Measurements from ENCODE around the gene KLHL15.
"Not testable (repeated sequence)": the region's sequence is repeated elsewhere in the genome, so short reads cannot be mapped to it uniquely, and the experiment has no call there.

Gene KLHL15

GRCh38 chrX:24027086-24027485, at the start of gene KLHL15:
Gene KLHL15 (minus strand): TSS chrX:24027186. CDS start chrX:24006693, 20,493 bp downstream.
- no peak for DNase-seq

- DNase-seq: no peak
Observed at GRCh38 chrX:24069877-24070276, 42.9 kb upstream of the KLHL15 start.

- DNase-seq: no peak
Observed at GRCh38 chrX:24063488-24063887, 36.5 kb upstream of the KLHL15 start.

- DNase-seq: no peak
Observed at GRCh38 chrX:24055043-24055356, 28.0 kb upstream of the KLHL15 start.

GRCh38 chrX:24054182-24055042, 27.4 kb upstream of the KLHL15 start, which contains the start of gene EIF2S3:
Gene EIF2S3 (plus strand): TSS chrX:24054956. CDS start chrX:24054969, 13 bp downstream.
- peak; percentile 96 for DNase-seq

GRCh38 chrX:24050522-24051318, 23.7 kb upstream of the KLHL15 start:
- not testable (repeated sequence) for DNase-seq

- DNase-seq: not testable (repeated sequence)
Observed at GRCh38 chrX:24049643-24050042, 22.7 kb upstream of the KLHL15 start.

- DNase-seq: not testable (repeated sequence)
Observed at GRCh38 chrX:24046060-24046459, 19.1 kb upstream of the KLHL15 start.

GRCh38 chrX:24037729-24038128, 10.7 kb upstream of the KLHL15 start:
- DNase-seq: no peak

GRCh38 chrX:24034485-24034884, 7.5 kb upstream of the KLHL15 start:
- DNase-seq: no peak

GRCh38 chrX:24030597-24030996, 3.6 kb upstream of the KLHL15 start:
- DNase-seq: no peak

GRCh38 chrX:24027985-24028384, 999 bp upstream of the KLHL15 start:
- no peak for DNase-seq

GRCh38 chrX:24026432-24026831, 554 bp downstream of the KLHL15 start:
- DNase-seq: peak; percentile 10

GRCh38 chrX:24025741-24026403, 1.1 kb downstream of the KLHL15 start:
- peak; percentile 61 for DNase-seq

- DNase-seq: peak; percentile 94
Observed at GRCh38 chrX:24024819-24025740, 1.9 kb downstream of the KLHL15 start.

GRCh38 chrX:24023972-24024669, 2.9 kb downstream of the KLHL15 start:
- DNase-seq: no peak

- no peak for DNase-seq
Observed at GRCh38 chrX:24023544-24023943, 3.4 kb downstream of the KLHL15 start.

GRCh38 chrX:24020306-24020876, 6.6 kb downstream of the KLHL15 start:
- peak; percentile 21 for DNase-seq

- DNase-seq: no peak
Observed at GRCh38 chrX:24019448-24019847, 7.5 kb downstream of the KLHL15 start.

GRCh38 chrX:24018809-24019208, 8.2 kb downstream of the KLHL15 start:
- no peak for DNase-seq

- no peak for DNase-seq
Observed at GRCh38 chrX:24017674-24018073, 9.3 kb downstream of the KLHL15 start.

Data from fibroblast of upper back skin (primary cell).